CD14-positive monocyte (primary cell): ENCODE data around the gene MSRB1. TPM values are rescaled to one million over a fixed set of nuclear protein-coding genes. Genes with fewer than 3 reads are reported as not detected.

ENCODE experiments used
- DNase-seq, 3 donors: peaks; one replicate each; pipeline ENCODE4 v3.0.0-alpha.2; 2011 to 2022
- H2AFZ ChIP-seq: 2 replicates; pipeline ENCODE4 v1.6.0; 2012; ENCODE audit warnings: mild to moderate bottlenecking, low read depth, low read length, inconsistent platforms; ENCODE audit not compliant: insufficient read depth, poor library complexity, severe bottlenecking
- H3K27ac ChIP-seq, 2 donors: 1 replicate in 1 of 2; 2 replicates in 1 of 2; pipeline ENCODE4 v1.5.1; 2012 to 2013; ENCODE audit warnings: low read length in 2 of 2, control low read depth in 1 of 2, inconsistent platforms in 1 of 2, low read depth in 1 of 2, mild to moderate bottlenecking in 1 of 2
- H3K27me3 ChIP-seq, 2 donors: one replicate each; pipeline versions ENCODE4 v1.6.0 to v1.6.1; 2011 to 2013; ENCODE audit warnings: low read length in 2 of 2; ENCODE audit not compliant: control insufficient read depth in 2 of 2, insufficient read depth in 2 of 2
- H3K36me3 ChIP-seq, 2 donors: replicated peaks in 1 of 2; 1 replicate in 1 of 2; 2 replicates in 1 of 2; pipeline versions ENCODE4 v1.5.1 to v1.6.1; 2012 to 2013; ENCODE audit warnings: low read length in 2 of 2, control low read depth in 1 of 2, inconsistent platforms in 1 of 2, mild to moderate bottlenecking in 1 of 2; ENCODE audit not compliant: insufficient read depth in 2 of 2, control insufficient read depth in 1 of 2
- H3K4me1 ChIP-seq, 2 donors: 1 replicate in 1 of 2; 2 replicates in 1 of 2; pipeline versions ENCODE4 v1.5.1 to v1.6.1; 2012 to 2013; ENCODE audit warnings: low read length in 2 of 2, control low read depth in 1 of 2, inconsistent platforms in 1 of 2, mild to moderate bottlenecking in 1 of 2, moderate library complexity in 1 of 2; ENCODE audit not compliant: insufficient read depth in 2 of 2, control insufficient read depth in 1 of 2
- H3K4me2 ChIP-seq: replicated peaks from 2 replicates; pipeline ENCODE3; 2012; ENCODE audit warnings: low read length, moderate library complexity, mild to moderate bottlenecking; ENCODE audit not compliant: poor library complexity, severe bottlenecking; ENCODE audit errors: extremely low read depth
- H3K4me3 ChIP-seq, 3 experiments: fragments of 200-600 bp in 1 of 3; sonication (generic) in 1 of 3; replicated peaks in 1 of 3; 1 replicate in 2 of 3; 2 replicates in 1 of 3; pipeline ENCODE4 v1.5.1; 2011 to 2013; ENCODE audit warnings: low read length in 3 of 3, mild to moderate bottlenecking in 3 of 3, control low read depth in 2 of 3, low read depth in 2 of 3, inconsistent platforms in 1 of 3, moderate library complexity in 1 of 3
- H3K79me2 ChIP-seq: 2 replicates; pipeline ENCODE4 v1.6.0; 2012; ENCODE audit warnings: mild to moderate bottlenecking, control low read depth, inconsistent platforms, low read length, moderate library complexity; ENCODE audit not compliant: insufficient read depth
- H3K9ac ChIP-seq: 2 replicates; pipeline ENCODE4 v1.6.0; 2017; ENCODE audit warnings: low read length, mild to moderate bottlenecking; ENCODE audit not compliant: insufficient read depth, poor library complexity, severe bottlenecking
- H3K9me3 ChIP-seq, 2 donors: replicated peaks in 1 of 2; 1 replicate in 1 of 2; 2 replicates in 1 of 2; pipeline versions ENCODE4 v1.5.1 to v1.6.1; 2012 to 2013; ENCODE audit warnings: low read length in 2 of 2, control low read depth in 1 of 2; ENCODE audit not compliant: control insufficient read depth in 1 of 2, insufficient read depth in 1 of 2
- H4K20me1 ChIP-seq: 2 replicates; pipeline ENCODE4 v1.6.0; 2012; ENCODE audit warnings: mild to moderate bottlenecking, low read length, control low read depth, moderate library complexity; ENCODE audit not compliant: insufficient read depth
- H3K27ac Mint-ChIP-seq, 7 donors: one replicate each; pipeline ENCODE4 v1.8.0; 2020; ENCODE audit warnings: mild to moderate bottlenecking in 7 of 7, mixed read lengths in 7 of 7, moderate library complexity in 6 of 7, inconsistent platforms in 2 of 7
- H3K27me3 Mint-ChIP-seq, 3 donors: one replicate each; pipeline ENCODE4 v1.8.0; 2021 to 2022; ENCODE audit warnings: low read depth in 3 of 3, mild to moderate bottlenecking in 3 of 3, mixed read lengths in 3 of 3, moderate library complexity in 3 of 3, inconsistent platforms in 1 of 3
- H3K36me3 Mint-ChIP-seq, 2 donors: one replicate each; pipeline ENCODE4 v1.8.0; 2020; ENCODE audit warnings: mixed read lengths in 2 of 2, inconsistent platforms in 1 of 2, mild to moderate bottlenecking in 1 of 2
- H3K4me1 Mint-ChIP-seq: one replicate; pipeline ENCODE4 v1.8.0; 2020; ENCODE audit warnings: mild to moderate bottlenecking, mixed read lengths
- H3K4me3 Mint-ChIP-seq, 2 donors: one replicate each; pipeline ENCODE4 v1.8.0; 2020; ENCODE audit warnings: mild to moderate bottlenecking in 2 of 2, mixed read lengths in 2 of 2, moderate library complexity in 1 of 2
- H3K9me3 Mint-ChIP-seq, 7 donors: one replicate each; pipeline ENCODE4 v1.8.0; 2020 to 2022; ENCODE audit warnings: mixed read lengths in 7 of 7, mild to moderate bottlenecking in 6 of 7, moderate library complexity in 6 of 7, inconsistent platforms in 2 of 7
- WGBS: methylation state at CpG from one replicate; pipeline ENCODE4 v1.1.5; 2013; ENCODE audit warnings: missing lambda C conversion rate; ENCODE audit not compliant: insufficient coverage; 5-methylcytosine and 5-hydroxymethylcytosine counted together
- intact Hi-C, 2 donors: fragments of 100-400 bp; cut with micrococcal nuclease; formaldehyde crosslinking; loops; one replicate each; pipeline versions ENCODE4 v1.15.0 to v1.15.1; 2023
- polyA plus RNA-seq, 3 donors: library from polyadenylated mRNA; depleted of rRNA in 1 of 3; unstranded in 2 of 3; stranded (reverse) in 1 of 3; fragments of 300-500 nt in 2 of 3; fragments of >200 nt in 1 of 3; fragmentation: Illumina TruSeq in 2 of 3; gene quantifications; 1 replicate in 2 of 3; 2 replicates in 1 of 3; pipeline ENCODE4 v1.2.3, GENCODE V29; 2012 to 2021
- TF ChIP-seq, protein P1 (sequence below): fragments of 200-600 bp; IDR thresholded peaks from one replicate; pipeline ENCODE4 v1.8.0; 2022; ENCODE audit warnings: antibody characterized with exemption, mild to moderate bottlenecking

The MSRB1 gene
- polyA plus RNA-seq, 3 donors, result 116 to 427 (median 416) TPM

DNA sequence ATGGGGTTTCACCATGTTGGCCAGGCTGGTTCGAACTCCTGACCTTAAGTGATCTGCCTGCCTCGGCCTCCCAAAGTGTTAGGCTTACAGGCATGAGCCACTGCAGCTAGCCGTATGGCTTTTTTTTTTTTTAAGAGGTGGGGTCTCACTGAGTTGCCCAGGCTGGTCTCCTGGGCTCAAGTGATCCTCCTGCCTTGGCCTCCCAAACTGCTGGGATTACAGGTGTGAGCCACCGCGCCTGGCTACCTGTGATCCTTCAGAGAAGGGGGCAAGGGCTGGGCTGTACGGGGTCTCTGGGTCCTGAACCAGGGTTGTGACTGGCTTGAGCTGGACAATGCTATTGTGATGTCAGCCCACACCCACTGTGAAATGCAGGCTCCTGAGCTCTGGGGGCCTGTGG lies 23.5 kb upstream of the MSRB1 start, which contains the start of gene RNF151:
Gene RNF151, plus strand, starts transcription at position 397 of the 400 bp plus-strand sequence. CDS start 26 bp downstream, outside the sequence.
- TF ChIP-seq, protein P1, sequence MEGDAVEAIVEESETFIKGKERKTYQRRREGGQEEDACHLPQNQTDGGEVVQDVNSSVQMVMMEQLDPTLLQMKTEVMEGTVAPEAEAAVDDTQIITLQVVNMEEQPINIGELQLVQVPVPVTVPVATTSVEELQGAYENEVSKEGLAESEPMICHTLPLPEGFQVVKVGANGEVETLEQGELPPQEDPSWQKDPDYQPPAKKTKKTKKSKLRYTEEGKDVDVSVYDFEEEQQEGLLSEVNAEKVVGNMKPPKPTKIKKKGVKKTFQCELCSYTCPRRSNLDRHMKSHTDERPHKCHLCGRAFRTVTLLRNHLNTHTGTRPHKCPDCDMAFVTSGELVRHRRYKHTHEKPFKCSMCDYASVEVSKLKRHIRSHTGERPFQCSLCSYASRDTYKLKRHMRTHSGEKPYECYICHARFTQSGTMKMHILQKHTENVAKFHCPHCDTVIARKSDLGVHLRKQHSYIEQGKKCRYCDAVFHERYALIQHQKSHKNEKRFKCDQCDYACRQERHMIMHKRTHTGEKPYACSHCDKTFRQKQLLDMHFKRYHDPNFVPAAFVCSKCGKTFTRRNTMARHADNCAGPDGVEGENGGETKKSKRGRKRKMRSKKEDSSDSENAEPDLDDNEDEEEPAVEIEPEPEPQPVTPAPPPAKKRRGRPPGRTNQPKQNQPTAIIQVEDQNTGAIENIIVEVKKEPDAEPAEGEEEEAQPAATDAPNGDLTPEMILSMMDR, result no peak
- H3K4me3 ChIP-seq, result peak within 1 kb of the TSS in 2 of 3 experiments; percentile 82 to 91
- peak within 1 kb of the TSS; percentile 84 for H3K4me2 ChIP-seq
- Mint-ChIP-seq H3K4me1 (peaks cover 31% of the 10 kb centered on the region), H3K4me3 (peak within 1 kb of the TSS; percentile 89 to 92), H3K36me3 (peaks cover 20 to 25% of the 10 kb centered on the region in 2 donors), H3K9me3 (peaks cover 0 to 2% (median 0%) of the 10 kb centered on the region in 7 donors), H3K27ac (peak within 1 kb of the TSS; percentile 93 to 97 (median 95)), H3K27me3 (peaks cover 0 to 2% (median 0%) of the 10 kb centered on the region in 3 donors)
- H4K20me1 ChIP-seq, result peaks cover 27% of the 10 kb centered on the region
- no peak for DNase-seq
- peak within 1 kb of the TSS; percentile 93 for H3K27ac ChIP-seq
- no peaks in the 10 kb centered on the region for H3K9me3 ChIP-seq
- H2AFZ ChIP-seq, result no peak within 1 kb of the TSS
- H3K4me1 ChIP-seq, result peaks cover 27 to 33% of the 10 kb centered on the region in 2 donors
- WGBS, result 97% methylated on average over 6 of the region's 6 CpGs
- no peaks in the 10 kb centered on the region for H3K27me3 ChIP-seq
- peaks cover 36% of the 10 kb centered on the region for H3K79me2 ChIP-seq
- intact Hi-C loops, result no loop called here
- H3K9ac ChIP-seq, result peak within 1 kb of the TSS; percentile 95
- H3K36me3 ChIP-seq, result peaks cover 16 to 17% of the 10 kb centered on the region in 2 donors

DNA sequence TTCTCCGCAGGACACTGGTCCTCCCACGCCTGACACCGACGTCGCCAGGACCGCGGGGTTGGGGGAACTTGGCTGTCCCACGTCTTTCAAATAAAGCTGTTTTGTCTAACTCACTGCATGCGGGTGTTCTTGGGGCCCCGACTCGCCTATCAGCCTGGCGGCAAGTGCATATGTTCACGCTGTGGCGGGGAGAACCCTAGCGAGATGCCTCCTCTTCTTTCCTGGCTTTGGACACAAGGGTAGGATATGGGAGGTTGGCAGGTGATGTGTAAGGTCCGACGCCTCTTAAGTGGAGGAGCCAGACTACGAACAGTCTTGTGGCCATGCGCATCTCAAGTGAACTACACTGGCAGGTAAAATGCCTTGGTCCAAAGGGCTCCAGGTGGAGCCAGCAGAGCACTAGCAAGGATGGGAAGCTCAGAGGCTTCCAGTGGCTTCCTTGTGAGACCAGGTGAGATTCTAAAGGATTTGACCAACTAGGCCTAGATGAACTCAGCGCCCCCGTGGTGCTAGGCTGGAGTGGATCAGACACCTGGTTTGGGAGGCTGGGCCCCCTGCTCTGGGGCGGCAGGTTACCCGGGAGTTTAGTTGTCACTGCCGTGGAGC lies 22.5 kb upstream of the MSRB1 start:
- H3K9me3 ChIP-seq, result no peaks in the 10 kb centered on the region
- peak overlapping the region; percentile 84 for H3K4me2 ChIP-seq
- 30% methylated on average over 21 of the region's 24 CpGs for WGBS
- peaks cover 33% of the 10 kb centered on the region for H4K20me1 ChIP-seq
- H3K36me3 ChIP-seq, result peaks cover 21% of the 10 kb centered on the region in 2 donors
- H3K4me3 ChIP-seq, result peak overlapping the region; percentile 55 to 91 (median 82)
- H3K4me3 Mint-ChIP-seq, result peak overlapping the region; percentile 89 to 92
- peak overlapping the region; percentile 75 for H2AFZ ChIP-seq
- H3K27me3 Mint-ChIP-seq, result peaks cover 0 to 2% (median 0%) of the 10 kb centered on the region in 3 donors
- peaks cover 26 to 33% of the 10 kb centered on the region in 2 donors for H3K4me1 ChIP-seq
- TF ChIP-seq, protein P1, result no peak
- intact Hi-C loops, result no loop called here
- H3K79me2 ChIP-seq, result peaks cover 40% of the 10 kb centered on the region
- DNase-seq, result no peak
- H3K9me3 Mint-ChIP-seq, result peaks cover 0 to 2% (median 0%) of the 10 kb centered on the region in 7 donors
- peak overlapping the region; percentile 93 for H3K27ac ChIP-seq
- H3K36me3 Mint-ChIP-seq, result peaks cover 24 to 30% of the 10 kb centered on the region in 2 donors
- peaks cover 32% of the 10 kb centered on the region for H3K4me1 Mint-ChIP-seq
- H3K27me3 ChIP-seq, result no peaks in the 10 kb centered on the region
- H3K27ac Mint-ChIP-seq, result peak overlapping the region; percentile 93 to 97 (median 95)
- peak overlapping the region; percentile 95 for H3K9ac ChIP-seq
